Spleen (tissue), 7 donors: Measurements from ENCODE around the gene LY6G6F.

Source experiments
- CTCF ChIP-seq, 11 experiments: fragments of 200-600 bp in 7 of 11; fragments of 450-650 bp in 4 of 11; sonication (generic) in 4 of 11; IDR thresholded peaks in 8 of 11; conservative IDR thresholded peaks in 3 of 11; 1 replicate in 7 of 11; 2 replicates in 4 of 11; pipeline versions ENCODE4 v1.4.0 to v1.8.0; 2016 to 2021; ENCODE audit warnings: antibody characterized with exemption in 11 of 11, inconsistent platforms in 4 of 11, mild to moderate bottlenecking in 1 of 11
- POLR2AphosphoS5 ChIP-seq, 3 donors: sonication (generic); formaldehyde crosslinking; IDR thresholded peaks; one replicate each; pipeline ENCODE4 v1.5.1; 2017; ENCODE audit warnings: antibody characterized with exemption in 3 of 3
- donor health status: DM: no; HTN: no; CAD: no; lungs with moderate emphysema.
- donor health status: DM: no; HTN: no; CAD: no.
- donor health status: DM: no; HTN: no; CAD: no.

- TF ChIP-seq POLR2AphosphoS5 (IDR thresholded peaks at IDR 0.05) (peak in 1 of 3 donors; percentile 69), CTCF (IDR thresholded peaks at IDR 0.05 in 8 of 11, conservative IDR thresholded peaks at IDR 0.05 in 3 of 11) (no peak)
Measured at GRCh38 chr6:31723980-31724691, 17.5 kb downstream of the LY6G6F start.
